ENCODE results near the gene ELK3.

ELK3 gene

DNA sequence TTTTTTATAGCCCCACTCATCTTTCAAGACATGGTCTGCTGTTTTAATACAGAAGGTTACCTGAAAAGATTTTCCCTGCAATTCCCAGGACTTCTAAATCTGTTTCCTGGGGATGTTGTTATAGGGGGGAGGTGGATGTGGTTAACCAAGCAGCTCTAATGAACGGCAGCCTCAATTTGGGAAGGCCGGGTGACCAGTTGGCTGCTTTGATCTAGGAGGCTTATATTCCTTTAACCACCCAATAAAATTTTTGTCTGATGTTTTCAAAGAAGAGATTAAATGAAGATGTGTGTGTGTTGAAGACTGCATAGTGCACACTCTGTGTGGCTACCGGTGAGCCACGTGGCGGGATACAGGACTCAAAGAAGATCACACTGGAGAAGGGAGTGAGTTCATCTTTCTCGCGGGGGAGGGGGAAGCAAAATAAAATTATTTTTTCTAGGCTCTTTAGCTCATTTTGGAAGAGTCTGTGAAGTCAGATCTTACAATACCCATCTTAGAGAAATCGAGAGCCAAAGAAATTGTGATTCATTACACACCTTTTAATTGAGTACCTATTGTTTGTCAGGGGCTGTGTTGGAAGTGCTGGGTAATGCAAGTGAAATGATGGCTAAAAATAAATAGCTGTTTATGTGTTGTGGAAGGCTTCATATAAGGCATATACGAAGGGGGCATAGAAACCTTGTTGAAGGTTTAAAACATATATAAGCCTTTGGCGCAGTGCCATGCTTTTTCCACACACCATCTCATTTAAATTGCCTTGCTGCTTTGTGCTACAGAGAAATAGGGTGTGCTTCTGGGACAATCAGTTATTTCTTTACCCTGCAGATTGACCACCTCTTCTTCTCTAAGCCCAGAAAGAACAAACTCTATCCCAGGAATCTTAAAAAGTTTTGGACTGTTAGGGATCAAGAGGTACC is 18.5 kb downstream of the ELK3 start:
- TF ChIP-seq EZH2phosphoT487 (conservative IDR thresholded peaks at IDR 0.05; ENCODE audit: low read length) (no peak), CTCF (IDR thresholded peaks at IDR 0.05; ENCODE audit: insufficient read depth, low read length, poor library complexity, severe bottlenecking) (no peak)
- H3K9me2 ChIP-seq (replicated peaks; ENCODE audit: insufficient read depth, low read length) = no peaks in the 10 kb centered on the region
- no peak overlapping the region for H3K27ac ChIP-seq (ENCODE audit: low read depth, low read length)
- no peaks in the 10 kb centered on the region for H3K9me3 ChIP-seq (ENCODE audit: insufficient read depth, low read length)
- H3K4me3 ChIP-seq (ENCODE audit: insufficient read depth, low read length, poor library complexity, severe bottlenecking) = no peak overlapping the region
- no peak overlapping the region for H3K9ac ChIP-seq (ENCODE audit: low read length)
- H3K36me3 ChIP-seq (ENCODE audit: low read length) = no peaks in the 10 kb centered on the region
- no peak overlapping the region for H2AFZ ChIP-seq (ENCODE audit: low read depth, low read length, severe bottlenecking)
- H3F3A ChIP-seq (ENCODE audit: insufficient read depth) = no peaks in the 10 kb centered on the region
- H4K20me1 ChIP-seq (ENCODE audit: low read depth, low read length) = no peaks in the 10 kb centered on the region
- H3K27me3 ChIP-seq (ENCODE audit: low read length) = no peaks in the 10 kb centered on the region
- H3K79me2 ChIP-seq (ENCODE audit: insufficient read depth, low read length) = no peaks in the 10 kb centered on the region
- no peak overlapping the region for H3K4me2 ChIP-seq (ENCODE audit: low read depth, low read length, poor library complexity, severe bottlenecking)

GRCh38 chr12:96213869-96214268 is 19.7 kb downstream of the ELK3 start:
- Histone ChIP-seq H3K79me2 (ENCODE audit: insufficient read depth, low read length) (no peaks in the 10 kb centered on the region), H3K9ac (ENCODE audit: low read length) (no peak overlapping the region)
- TF ChIP-seq CTCF (IDR thresholded peaks at IDR 0.05; ENCODE audit: insufficient read depth, low read length, poor library complexity, severe bottlenecking) (no peak), EZH2phosphoT487 (conservative IDR thresholded peaks at IDR 0.05; ENCODE audit: low read length) (no peak)

DNA sequence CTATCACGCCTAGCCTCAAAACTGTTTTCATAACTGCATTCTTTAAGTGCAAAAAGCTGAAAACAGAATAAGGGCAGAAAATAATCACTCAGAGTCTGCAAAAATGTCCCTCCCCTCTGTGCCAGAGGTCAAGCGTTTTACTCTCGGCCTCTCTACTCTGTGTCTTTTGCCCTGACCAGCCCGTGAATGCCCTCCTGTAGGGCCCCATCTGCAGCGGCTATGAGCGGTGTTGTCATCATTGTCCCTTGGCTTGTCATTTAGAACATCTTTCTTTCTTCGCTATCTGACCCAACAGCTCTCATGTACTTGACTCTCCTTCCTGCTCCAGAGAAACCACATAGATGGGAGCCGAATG is 21.7 kb downstream of the ELK3 start:
- H4K20me1 ChIP-seq (ENCODE audit: low read depth, low read length) = no peaks in the 10 kb centered on the region
- no peak overlapping the region for H2AFZ ChIP-seq (ENCODE audit: low read depth, low read length, severe bottlenecking)
- no peak overlapping the region for H3K4me3 ChIP-seq (ENCODE audit: insufficient read depth, low read length, poor library complexity, severe bottlenecking)
- H3K27ac ChIP-seq (ENCODE audit: low read depth, low read length) = no peak overlapping the region
- no peaks in the 10 kb centered on the region for H3K27me3 ChIP-seq (ENCODE audit: low read length)
- H3K9me2 ChIP-seq (replicated peaks; ENCODE audit: insufficient read depth, low read length) = no peaks in the 10 kb centered on the region
- H3F3A ChIP-seq (ENCODE audit: insufficient read depth) = no peaks in the 10 kb centered on the region
- no peak overlapping the region for H3K4me2 ChIP-seq (ENCODE audit: low read depth, low read length, poor library complexity, severe bottlenecking)
- TF ChIP-seq CTCF (IDR thresholded peaks at IDR 0.05; ENCODE audit: insufficient read depth, low read length, poor library complexity, severe bottlenecking) = no peak
- no peak for TF ChIP-seq EZH2phosphoT487 (conservative IDR thresholded peaks at IDR 0.05; ENCODE audit: low read length)
- H3K36me3 ChIP-seq (ENCODE audit: low read length) = no peaks in the 10 kb centered on the region
- H3K79me2 ChIP-seq (ENCODE audit: insufficient read depth, low read length) = no peaks in the 10 kb centered on the region
- no peaks in the 10 kb centered on the region for H3K9me3 ChIP-seq (ENCODE audit: insufficient read depth, low read length)
- no peak overlapping the region for H3K9ac ChIP-seq (ENCODE audit: low read length)

More at GRCh38 chr12:96213869-96214268, 19.7 kb downstream of the ELK3 start:
- H3K4me2 ChIP-seq (ENCODE audit: low read depth, low read length, poor library complexity, severe bottlenecking) = no peak overlapping the region
- H2AFZ ChIP-seq (ENCODE audit: low read depth, low read length, severe bottlenecking) = no peak overlapping the region
- H3K27ac ChIP-seq (ENCODE audit: low read depth, low read length) = no peak overlapping the region
- H3K4me3 ChIP-seq (ENCODE audit: insufficient read depth, low read length, poor library complexity, severe bottlenecking) = no peak overlapping the region
- no peaks in the 10 kb centered on the region for H3K36me3 ChIP-seq (ENCODE audit: low read length)
- H3K9me3 ChIP-seq (ENCODE audit: insufficient read depth, low read length) = no peaks in the 10 kb centered on the region
- H3K27me3 ChIP-seq (ENCODE audit: low read length) = no peaks in the 10 kb centered on the region
- H3F3A ChIP-seq (ENCODE audit: insufficient read depth) = no peaks in the 10 kb centered on the region
- H4K20me1 ChIP-seq (ENCODE audit: low read depth, low read length) = no peaks in the 10 kb centered on the region
- H3K9me2 ChIP-seq (replicated peaks; ENCODE audit: insufficient read depth, low read length) = no peaks in the 10 kb centered on the region
